GM12865 (cell line): ENCODE data around the gene LINS1.

Experiments
- DNase-seq: peaks from one replicate; pipeline ENCODE4 v3.0.0; 2010; ENCODE audit warnings: low read depth
- H3K4me3 ChIP-seq: 2 replicates; pipeline ENCODE4 v1.5.1; 2011; ENCODE audit warnings: mild to moderate bottlenecking, low read depth, low read length, control low read depth
- TF ChIP-seq, protein P1 (sequence below): IDR thresholded peaks from 2 replicates; pipeline ENCODE4 v1.5.1; 2011; ENCODE audit warnings: low read length, control low read depth, low read depth, inconsistent platforms; ENCODE audit not compliant: insufficient read depth; ENCODE audit errors: missing control alignments

The LINS1 gene

GRCh38 chr15:100520132-100520921 lies 81.7 kb downstream of the LINS1 start:
- DNase-seq: no peak
- no peak overlapping the region for H3K4me3 ChIP-seq
- TF ChIP-seq, protein P1, sequence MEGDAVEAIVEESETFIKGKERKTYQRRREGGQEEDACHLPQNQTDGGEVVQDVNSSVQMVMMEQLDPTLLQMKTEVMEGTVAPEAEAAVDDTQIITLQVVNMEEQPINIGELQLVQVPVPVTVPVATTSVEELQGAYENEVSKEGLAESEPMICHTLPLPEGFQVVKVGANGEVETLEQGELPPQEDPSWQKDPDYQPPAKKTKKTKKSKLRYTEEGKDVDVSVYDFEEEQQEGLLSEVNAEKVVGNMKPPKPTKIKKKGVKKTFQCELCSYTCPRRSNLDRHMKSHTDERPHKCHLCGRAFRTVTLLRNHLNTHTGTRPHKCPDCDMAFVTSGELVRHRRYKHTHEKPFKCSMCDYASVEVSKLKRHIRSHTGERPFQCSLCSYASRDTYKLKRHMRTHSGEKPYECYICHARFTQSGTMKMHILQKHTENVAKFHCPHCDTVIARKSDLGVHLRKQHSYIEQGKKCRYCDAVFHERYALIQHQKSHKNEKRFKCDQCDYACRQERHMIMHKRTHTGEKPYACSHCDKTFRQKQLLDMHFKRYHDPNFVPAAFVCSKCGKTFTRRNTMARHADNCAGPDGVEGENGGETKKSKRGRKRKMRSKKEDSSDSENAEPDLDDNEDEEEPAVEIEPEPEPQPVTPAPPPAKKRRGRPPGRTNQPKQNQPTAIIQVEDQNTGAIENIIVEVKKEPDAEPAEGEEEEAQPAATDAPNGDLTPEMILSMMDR: no peak

DNA sequence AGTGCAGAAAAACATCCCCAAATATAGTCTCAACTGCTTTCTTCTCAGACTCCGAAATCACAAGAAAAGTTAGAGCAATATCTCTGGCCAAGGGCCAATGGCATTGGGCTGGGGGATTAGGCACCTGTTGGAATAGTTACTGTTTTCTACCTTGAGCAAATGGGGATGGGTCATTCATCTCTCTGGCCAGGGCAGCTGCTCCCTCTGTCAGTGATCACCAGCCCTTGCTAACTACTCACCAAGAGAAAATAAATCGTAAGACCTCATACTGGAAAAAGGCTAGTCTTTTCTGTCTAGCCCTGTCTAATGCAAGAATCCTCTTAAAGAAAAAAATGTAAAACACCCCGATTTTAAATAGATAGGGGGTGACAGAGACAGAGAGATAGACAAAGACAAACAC lies 84.1 kb downstream of the LINS1 start:
- H3K4me3 ChIP-seq: no peak overlapping the region
- TF ChIP-seq, protein P1: no peak
- DNase-seq: no peak
